ENCODE measurements around the gene DNM3. TPM values are rescaled to one million over a fixed set of nuclear protein-coding genes. Genes with fewer than 3 reads are reported as not detected.

DNM3 gene
- total and polyA plus RNA-seq, 2 of the 8 experiments (the other 6 are each of a cell fraction or from before 2014, with no cell fraction given): 2.0 to 8.5 TPM

DNA sequence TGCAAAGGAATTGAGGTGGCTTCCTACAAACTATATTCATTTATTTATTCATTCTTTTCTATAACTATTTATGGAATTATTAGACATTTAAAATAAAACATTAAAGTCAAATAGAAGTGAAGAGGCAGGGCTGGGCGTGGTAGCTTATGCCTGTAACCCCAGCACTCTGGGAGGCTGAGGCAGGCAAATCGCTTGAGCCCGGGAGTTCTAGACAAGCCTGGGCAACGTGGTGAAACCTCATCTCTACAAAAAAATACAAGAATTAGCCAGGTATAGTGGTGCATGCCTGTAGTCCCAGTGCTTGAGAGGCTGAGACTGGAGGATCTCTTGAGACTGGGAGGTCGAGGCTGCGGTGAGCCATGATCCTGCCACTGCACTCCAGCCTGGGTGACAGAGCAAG is 23.8 kb downstream of the DNM3 start:
- Histone ChIP-seq H3K79me1 (ENCODE audit: low read depth, low read length) (no peaks in the 10 kb centered on the region), H4K5ac (ENCODE audit: insufficient read length, low read depth, low read length) (no peak overlapping the region), H2BK15ac (ENCODE audit: low read length) (no peak overlapping the region), H2AFZ (ENCODE audit: low read length) (no peak overlapping the region), H3K27ac (ENCODE audit: low read depth, low read length) (no peak overlapping the region), H4K8ac (ENCODE audit: extremely low read depth, insufficient read depth, low read length) (no peak overlapping the region), H2BK120ac (replicated peaks; ENCODE audit: low read depth, low read length) (no peak overlapping the region), H3K4me3 (ENCODE audit: extremely low read depth in 1 of 4, insufficient read depth in 2 of 4, low read depth in 3 of 4, low read length in 4 of 4) (no peak overlapping the region), H4K91ac (replicated peaks; ENCODE audit: insufficient read length, low read length) (no peak overlapping the region), H3K23me2 (ENCODE audit: low read depth, low read length) (no peaks in the 10 kb centered on the region), H2BK12ac (ENCODE audit: low read depth, low read length) (no peak overlapping the region), H2BK5ac (ENCODE audit: low read depth, low read length) (no peak overlapping the region), H3K27me3 (replicated peaks in 1 of 4; ENCODE audit: control insufficient read depth in 3 of 4, extremely low read depth in 1 of 4, insufficient read depth in 3 of 4, low read length in 3 of 4) (no peaks in the 10 kb centered on the region), H3K4me2 (ENCODE audit: insufficient read depth in 1 of 2, low read depth in 2 of 2, low read length in 2 of 2) (no peak overlapping the region), H3K23ac (ENCODE audit: insufficient read length) (no peak overlapping the region), H2BK20ac (ENCODE audit: low read length) (no peak overlapping the region), H3K14ac (ENCODE audit: insufficient read length) (no peak overlapping the region), H3K36me3 (ENCODE audit: control insufficient read depth in 2 of 4, insufficient read depth in 4 of 4, low read length in 3 of 4) (no peaks in the 10 kb centered on the region), H4K20me1 (replicated peaks in 1 of 2; ENCODE audit: control insufficient read depth in 1 of 2, insufficient read depth in 2 of 2, low read length in 2 of 2) (no peaks in the 10 kb centered on the region), H3K4ac (replicated peaks; ENCODE audit: insufficient read length, low read depth, low read length) (no peak overlapping the region), H3K9ac (replicated peaks in 1 of 4; ENCODE audit: extremely low read depth in 1 of 4, low read depth in 3 of 4, low read length in 3 of 4) (no peak overlapping the region), H3K4me1 (replicated peaks in 1 of 4; ENCODE audit: control insufficient read depth in 3 of 4, insufficient read depth in 4 of 4, low read length in 3 of 4) (no peaks in the 10 kb centered on the region), H3K18ac (ENCODE audit: extremely low read depth, low read length) (no peak overlapping the region), H3K79me2 (ENCODE audit: control insufficient read depth in 1 of 2, insufficient read depth in 2 of 2, low read length in 2 of 2) (no peaks in the 10 kb centered on the region), H3K56ac (replicated peaks; ENCODE audit: insufficient read length, low read depth, low read length) (no peak overlapping the region), H2AK5ac (ENCODE audit: low read depth, low read length) (no peak overlapping the region), H3K9me3 (ENCODE audit: insufficient read depth in 2 of 2, low read depth in 1 of 2, low read length in 1 of 2) (no peaks in the 10 kb centered on the region)
- POLR2A ChIA-PET (ENCODE audit: partially characterized antibody): no interaction called here
- DNase-seq (ENCODE audit: low read depth in 1 of 2, low spot score in 2 of 2) (no peak), FAIRE-seq (no peak)
- CTCF ChIA-PET (ENCODE audit: partially characterized antibody): interaction anchor here (0.8 kb wide), 1 partner anchor 11 kb away, joined by 3 read pairs; no protein-coding TSS in a partner anchor
- 87% methylated on average over 4 of the region's 6 CpGs; no CpG with 5 or more reads in 1 of the 2 experiments for WGBS, 2 experiments (ENCODE audit: extremely low coverage in 1 of 2, insufficient coverage in 1 of 2, insufficient read length in 1 of 2, insufficient replicate concordance in 2 of 2, low coverage in 1 of 2, low lambda C conversion rate in 2 of 2, missing lambda C conversion rate in 1 of 2)
- TF ChIP-seq EZH2 (IDR thresholded peaks at IDR 0.05; ENCODE audit: low read depth, low read length, severe bottlenecking): no peak
- TF ChIP-seq CEBPB (IDR thresholded peaks at IDR 0.05; ENCODE audit: low read depth, low read length): no peak
- TF ChIP-seq SIN3A (conservative IDR thresholded peaks at IDR 0.05 in 1 of 2, IDR thresholded peaks at IDR 0.05 in 1 of 2; ENCODE audit: low read depth in 1 of 2, low read length in 2 of 2): no peak
- TF ChIP-seq CHD2 (IDR thresholded peaks at IDR 0.05; ENCODE audit: low read length): no peak
- TF ChIP-seq TAF1 (IDR thresholded peaks at IDR 0.05; ENCODE audit: low read depth, low read length): no peak
- no peak for TF ChIP-seq FOSL1 (IDR thresholded peaks at IDR 0.05; ENCODE audit: insufficient read depth, low read depth, low read length)
- no peak for TF ChIP-seq KDM4A (IDR thresholded peaks at IDR 0.05; ENCODE audit: low read depth, low read length, severe bottlenecking)
- TF ChIP-seq, protein P1, sequence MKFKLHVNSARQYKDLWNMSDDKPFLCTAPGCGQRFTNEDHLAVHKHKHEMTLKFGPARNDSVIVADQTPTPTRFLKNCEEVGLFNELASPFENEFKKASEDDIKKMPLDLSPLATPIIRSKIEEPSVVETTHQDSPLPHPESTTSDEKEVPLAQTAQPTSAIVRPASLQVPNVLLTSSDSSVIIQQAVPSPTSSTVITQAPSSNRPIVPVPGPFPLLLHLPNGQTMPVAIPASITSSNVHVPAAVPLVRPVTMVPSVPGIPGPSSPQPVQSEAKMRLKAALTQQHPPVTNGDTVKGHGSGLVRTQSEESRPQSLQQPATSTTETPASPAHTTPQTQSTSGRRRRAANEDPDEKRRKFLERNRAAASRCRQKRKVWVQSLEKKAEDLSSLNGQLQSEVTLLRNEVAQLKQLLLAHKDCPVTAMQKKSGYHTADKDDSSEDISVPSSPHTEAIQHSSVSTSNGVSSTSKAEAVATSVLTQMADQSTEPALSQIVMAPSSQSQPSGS (IDR thresholded peaks at IDR 0.05; ENCODE audit: low read length): no peak
- TF ChIP-seq TCF12 (IDR thresholded peaks at IDR 0.05; ENCODE audit: low read depth, low read length): no peak
- TF ChIP-seq NANOG (IDR thresholded peaks at IDR 0.05; ENCODE audit: insufficient read depth, low read depth, low read length, poor library complexity, severe bottlenecking): no peak
- TF ChIP-seq JUN (IDR thresholded peaks at IDR 0.05; ENCODE audit: low read depth, low read length): no peak
- TF ChIP-seq NRF1 (IDR thresholded peaks at IDR 0.05; ENCODE audit: low read depth, low read length): no peak
- TF ChIP-seq POLR2AphosphoS5 (IDR thresholded peaks at IDR 0.05; ENCODE audit: low read depth, low read length): no peak

Data from H1 (cell line).